NCI-H774 (cell line): Measurements from ENCODE around the gene TMEM225B.
"Not testable (repeated sequence)": the region's sequence is repeated elsewhere in the genome, so short reads cannot be mapped to it uniquely, and the experiment has no call there.

Experiments used
- DNase-seq: peaks from one replicate; lab custom pipeline; 2025; lab: John Stamatoyannopoulos, UW

The TMEM225B gene

DNA sequence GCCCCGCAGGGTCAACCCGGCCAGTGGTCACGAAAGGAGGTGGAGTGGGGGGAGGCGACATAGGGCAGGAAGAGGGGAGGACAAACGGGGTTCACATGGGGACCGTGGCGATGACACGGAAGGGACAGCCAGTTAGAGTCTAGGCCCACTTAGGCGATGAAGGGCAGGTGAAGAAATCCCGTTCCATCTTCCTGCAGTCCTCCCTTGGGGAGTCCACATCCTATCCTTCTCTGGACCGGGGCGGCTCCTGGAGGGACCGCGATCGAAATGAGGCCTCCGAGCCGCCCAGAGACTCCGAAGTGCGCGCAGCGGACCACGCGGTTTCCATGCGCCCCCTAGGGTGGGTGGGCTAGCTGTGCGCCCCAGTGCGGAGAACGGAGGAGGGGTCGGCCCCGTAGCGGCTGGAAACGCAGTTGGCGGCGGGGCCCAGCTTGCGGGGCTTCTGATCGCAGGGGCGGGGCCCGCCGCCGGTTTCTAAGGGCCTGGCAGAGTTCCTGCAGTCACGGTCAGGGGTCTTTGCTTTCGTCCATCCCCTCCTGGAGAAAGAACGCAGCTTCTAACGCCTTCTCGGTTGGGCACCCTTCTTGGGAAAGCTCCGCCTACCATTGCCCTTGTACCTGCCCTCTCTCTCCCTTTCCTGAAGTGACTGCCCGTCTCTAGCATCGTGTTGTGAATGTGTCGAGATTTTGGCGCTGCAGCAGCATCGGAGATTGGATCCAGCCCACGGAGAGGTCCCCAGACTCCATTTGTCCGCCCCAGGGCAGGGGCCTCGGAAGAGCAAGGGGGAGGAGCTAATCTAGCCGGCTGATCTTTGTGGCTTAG, 17.9 kb upstream of the TMEM225B start:
- DNase-seq = no peak

DNA sequence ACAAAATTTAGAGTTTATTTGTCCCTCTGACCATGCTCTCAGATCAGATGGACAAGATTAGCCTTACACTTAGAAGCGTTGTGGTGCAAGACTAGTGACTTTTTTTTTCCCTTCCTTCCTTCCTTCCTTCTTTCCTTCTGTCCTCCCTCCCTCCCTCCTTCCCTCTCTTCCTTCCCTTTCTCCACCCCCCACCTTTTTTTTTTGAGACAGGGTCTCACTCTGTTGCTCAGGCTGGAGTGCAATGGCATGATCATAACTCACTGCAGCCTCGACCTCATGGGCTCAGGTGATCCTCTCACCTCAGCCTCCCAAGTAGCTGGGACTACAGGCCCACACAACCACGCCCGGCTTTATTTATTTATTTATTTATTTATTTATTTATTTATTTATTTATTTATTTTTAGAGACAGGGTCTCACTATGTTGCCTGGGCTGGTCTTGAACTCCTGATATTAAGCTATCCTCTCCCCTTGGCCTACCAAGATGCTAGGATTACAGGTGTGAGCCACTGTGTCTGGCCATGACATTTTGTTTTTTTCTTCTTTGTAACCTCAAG, 17.2 kb upstream of the TMEM225B start:
- DNase-seq = not testable (repeated sequence)

GRCh38 chr7:99588868-99589267, 9.2 kb upstream of the TMEM225B start:
- no peak for DNase-seq

DNA sequence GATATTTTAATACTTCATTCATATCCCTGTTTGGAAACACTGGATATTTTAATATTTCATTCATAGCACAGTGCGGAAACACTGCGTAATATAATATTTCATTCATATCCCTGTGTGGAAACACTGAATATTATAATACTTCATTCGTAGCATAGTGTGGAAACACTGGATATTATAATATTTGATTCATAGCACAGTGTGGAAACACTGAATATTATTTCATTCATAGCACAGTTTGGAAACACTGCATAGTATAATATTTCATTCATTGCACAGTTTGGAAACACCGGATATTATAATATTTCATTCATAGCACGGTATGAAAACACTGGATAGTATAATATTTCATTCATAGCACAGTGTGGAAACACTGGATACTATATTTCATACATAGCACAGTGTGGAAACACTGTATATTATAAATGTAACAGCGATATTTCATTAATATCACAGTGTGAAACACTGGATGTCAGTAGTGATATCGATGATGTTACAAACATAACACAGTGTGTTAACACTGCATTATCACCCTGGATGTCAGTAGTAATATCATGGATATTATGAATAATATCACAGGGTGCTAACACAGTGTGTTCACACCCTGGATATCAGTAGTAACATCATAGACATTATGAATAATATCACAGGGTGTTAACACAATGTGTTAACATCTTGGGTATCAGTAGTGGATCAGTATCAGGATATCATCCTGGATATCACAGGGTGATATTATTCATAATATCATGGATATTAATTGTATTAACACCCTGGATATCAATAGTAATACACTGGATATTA, 2.9 kb upstream of the TMEM225B start:
- DNase-seq = no peak

GRCh38 chr7:99596408-99596955, 1.6 kb upstream of the TMEM225B start:
- no peak for DNase-seq

GRCh38 chr7:99599836-99600235, 1.8 kb downstream of the TMEM225B start:
- no peak for DNase-seq

GRCh38 chr7:99601656-99602310, 3.7 kb downstream of the TMEM225B start:
- no peak for DNase-seq

DNA sequence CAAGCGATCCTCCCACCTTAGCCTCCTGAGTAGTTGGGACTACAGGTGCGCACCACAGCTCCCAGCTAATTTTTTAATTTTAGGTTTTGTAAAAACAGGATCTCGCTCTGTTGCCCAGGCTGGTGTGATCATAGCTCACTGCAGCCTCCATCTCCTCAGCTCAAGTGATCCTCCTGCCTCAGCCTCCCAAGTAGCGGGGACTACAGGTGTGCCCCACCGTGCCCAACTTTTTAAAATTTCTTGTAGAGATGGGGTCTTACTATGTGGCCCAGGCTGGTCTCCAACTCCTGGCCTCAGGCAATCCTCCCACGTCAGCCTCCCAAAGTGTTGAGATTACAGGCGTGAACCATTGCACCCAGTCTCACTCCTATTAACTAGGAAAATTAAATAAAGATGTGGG, 7.5 kb downstream of the TMEM225B start:
- DNase-seq = no peak

DNA sequence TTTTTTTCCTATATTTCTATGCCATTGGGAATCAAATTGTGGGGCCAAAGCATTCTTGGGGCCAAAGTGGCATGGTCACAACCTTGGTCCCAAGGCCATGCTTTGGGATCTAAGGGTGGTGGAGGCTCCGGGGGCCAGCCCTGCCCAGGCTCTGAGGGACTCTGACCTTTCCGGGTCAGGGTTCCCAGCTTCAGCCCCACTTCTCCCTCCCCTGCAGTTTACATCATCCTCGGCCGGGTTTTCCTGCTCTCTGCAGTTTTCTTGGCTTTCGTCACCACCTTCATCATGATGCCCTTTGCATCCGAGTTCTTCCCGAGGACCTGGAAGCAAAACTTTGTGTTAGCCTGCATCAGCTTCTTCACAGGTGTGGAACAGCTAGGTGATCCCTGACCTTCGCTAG, 8.5 kb downstream of the TMEM225B start:
- DNase-seq = no peak

GRCh38 chr7:99607548-99607947, 9.5 kb downstream of the TMEM225B start:
- DNase-seq = no peak

GRCh38 chr7:99614495-99614894, 16.4 kb downstream of the TMEM225B start:
- no peak for DNase-seq

GRCh38 chr7:99615989-99616358, 17.9 kb downstream of the TMEM225B start:
- DNase-seq = no peak

- peak; percentile 91 for DNase-seq
These were observed 18.5 kb downstream of the TMEM225B start, which contains the start of gene ZSCAN25 for GRCh38 chr7:99616359-99617191. Gene ZSCAN25 (plus strand): TSS chr7:99616946. CDS start chr7:99619607, 2,661 bp downstream.

GRCh38 chr7:99617192-99617781, 19.2 kb downstream of the TMEM225B start:
- DNase-seq = no peak

DNA sequence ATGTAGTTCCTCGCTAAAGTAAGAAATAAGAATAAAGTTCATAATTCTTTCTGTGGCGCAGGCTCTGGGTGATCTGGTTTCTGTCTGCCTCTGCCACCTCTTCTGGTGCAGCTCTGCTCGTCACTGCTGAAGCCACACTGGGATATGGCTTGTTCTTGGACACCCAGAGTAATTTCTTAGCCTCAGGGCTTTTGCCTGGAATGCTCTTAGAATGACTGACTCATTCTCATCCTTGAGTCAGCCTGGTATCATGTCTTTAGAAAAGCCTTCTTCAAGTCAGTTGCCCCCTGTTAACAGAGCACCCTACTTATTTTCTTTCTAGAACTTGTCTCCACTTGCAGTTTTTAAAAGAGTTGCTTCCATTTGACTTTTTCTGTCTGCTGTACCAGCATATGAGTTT, 20.7 kb downstream of the TMEM225B start:
- no peak for DNase-seq

DNA sequence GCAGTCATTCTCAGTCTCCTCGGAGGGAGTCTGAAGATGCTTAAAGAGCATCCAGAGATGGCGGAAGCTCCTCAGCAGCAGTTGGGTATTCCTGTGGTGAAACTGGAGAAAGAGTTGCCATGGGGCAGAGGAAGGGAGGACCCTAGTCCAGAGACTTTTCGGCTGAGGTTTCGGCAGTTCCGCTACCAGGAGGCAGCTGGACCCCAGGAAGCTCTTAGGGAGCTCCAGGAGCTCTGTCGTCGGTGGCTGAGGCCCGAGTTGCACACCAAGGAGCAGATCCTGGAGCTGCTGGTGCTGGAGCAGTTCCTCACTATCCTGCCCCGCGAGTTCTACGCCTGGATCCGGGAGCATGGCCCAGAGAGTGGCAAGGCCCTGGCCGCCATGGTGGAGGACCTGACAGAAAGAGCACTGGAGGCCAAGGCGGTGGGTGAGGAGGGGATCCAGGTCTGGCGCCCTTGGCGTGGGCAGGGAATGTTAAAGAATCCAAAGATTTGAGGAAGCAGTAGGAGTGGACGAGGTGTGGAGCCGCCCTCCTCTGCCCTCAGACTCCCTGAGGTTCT, 21.6 kb downstream of the TMEM225B start:
- DNase-seq = no peak

DNA sequence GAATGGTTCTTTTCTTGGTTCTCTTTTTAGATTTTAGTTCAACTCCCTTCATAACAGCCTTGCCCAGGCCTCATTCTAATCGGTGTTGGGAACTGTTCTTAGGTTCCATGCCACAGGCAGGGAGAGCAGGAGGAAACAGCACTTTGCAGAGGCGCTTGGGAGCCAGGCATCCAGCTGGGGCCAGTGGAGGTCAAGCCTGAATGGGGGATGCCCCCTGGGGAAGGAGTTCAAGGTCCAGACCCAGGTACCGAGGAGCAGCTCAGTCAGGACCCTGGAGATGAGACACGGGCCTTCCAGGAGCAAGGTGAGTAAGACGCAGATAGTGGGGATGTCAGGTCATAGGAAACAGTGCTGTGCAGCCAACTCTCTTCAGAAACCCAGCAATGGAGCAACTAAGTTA, 23.2 kb downstream of the TMEM225B start:
- no peak for DNase-seq

GRCh38 chr7:99622596-99622995, 24.5 kb downstream of the TMEM225B start:
- DNase-seq = no peak

- no peak for DNase-seq
These were observed 25.1 kb downstream of the TMEM225B start for GRCh38 chr7:99623091-99623693.
